ENCODE data around the gene SPRR1A.

GRCh38 chr1:152977614-152978013, 6.3 kb upstream of the SPRR1A start:
- TF ChIP-seq, protein P1, sequence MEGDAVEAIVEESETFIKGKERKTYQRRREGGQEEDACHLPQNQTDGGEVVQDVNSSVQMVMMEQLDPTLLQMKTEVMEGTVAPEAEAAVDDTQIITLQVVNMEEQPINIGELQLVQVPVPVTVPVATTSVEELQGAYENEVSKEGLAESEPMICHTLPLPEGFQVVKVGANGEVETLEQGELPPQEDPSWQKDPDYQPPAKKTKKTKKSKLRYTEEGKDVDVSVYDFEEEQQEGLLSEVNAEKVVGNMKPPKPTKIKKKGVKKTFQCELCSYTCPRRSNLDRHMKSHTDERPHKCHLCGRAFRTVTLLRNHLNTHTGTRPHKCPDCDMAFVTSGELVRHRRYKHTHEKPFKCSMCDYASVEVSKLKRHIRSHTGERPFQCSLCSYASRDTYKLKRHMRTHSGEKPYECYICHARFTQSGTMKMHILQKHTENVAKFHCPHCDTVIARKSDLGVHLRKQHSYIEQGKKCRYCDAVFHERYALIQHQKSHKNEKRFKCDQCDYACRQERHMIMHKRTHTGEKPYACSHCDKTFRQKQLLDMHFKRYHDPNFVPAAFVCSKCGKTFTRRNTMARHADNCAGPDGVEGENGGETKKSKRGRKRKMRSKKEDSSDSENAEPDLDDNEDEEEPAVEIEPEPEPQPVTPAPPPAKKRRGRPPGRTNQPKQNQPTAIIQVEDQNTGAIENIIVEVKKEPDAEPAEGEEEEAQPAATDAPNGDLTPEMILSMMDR (IDR thresholded peaks at IDR 0.05; ENCODE audit: poor library complexity): no peak
- TF ChIP-seq EZH2phosphoT487 (IDR thresholded peaks at IDR 0.05; ENCODE audit: low read depth, severe bottlenecking, unreplicated experiment): no peak
- no peak for TF ChIP-seq EZH2 (IDR thresholded peaks at IDR 0.05; ENCODE audit: borderline replicate concordance)

All from hepatocyte (in vitro differentiated cells).